IMR-90 (cell line): ENCODE data around the gene ITGA1.

Source experiments
- CTCF ChIP-seq: conservative IDR thresholded peaks from 2 replicates; pipeline ENCODE4 v1.5.1; 2012; ENCODE audit warnings: mild to moderate bottlenecking, low read depth, low read length, improper control_type of control experiment
- POLR2A ChIP-seq: IDR thresholded peaks from 2 replicates; pipeline ENCODE4 v1.6.1; 2012; ENCODE audit warnings: mild to moderate bottlenecking, low read depth, low read length

GRCh38 chr5:52839285-52839684, 51.6 kb downstream of the ITGA1 start:
- TF ChIP-seq CTCF, result no peak
- TF ChIP-seq POLR2A, result no peak
